Right lobe of liver (tissue), 6 donors: ENCODE data around the gene RALGAPB. TPM values are rescaled to one million over a fixed set of nuclear protein-coding genes. Genes with fewer than 3 reads are reported as not detected.

ENCODE experiments used
- ATAC-seq, 4 donors: fragments of 200-7000 bp; cut with Tn5 transposase; one replicate each; pipeline ENCODE4 v1.9.1; 2020; ENCODE audit warnings: mild to moderate bottlenecking in 4 of 4, moderate library complexity in 4 of 4
- DNase-seq, 3 donors: peaks; one replicate each; pipeline ENCODE4 v3.0.0-alpha.2; 2020
- H3K27ac ChIP-seq, 3 donors: fragments of 200-600 bp; one replicate each; pipeline ENCODE4 v1.8.0; 2022
- H3K27me3 ChIP-seq, 2 donors: fragments of 200-600 bp; one replicate each; pipeline ENCODE4 v1.8.0; 2022
- H3K36me3 ChIP-seq, 4 donors: fragments of 200-600 bp; sonication (generic) in 1 of 4; one replicate each; pipeline versions ENCODE4 v1.5.1 to v1.8.0; 2017 to 2022; ENCODE audit warnings: control low read depth in 1 of 4
- H3K4me1 ChIP-seq, 4 donors: fragments of 200-600 bp; sonication (generic) in 1 of 4; one replicate each; pipeline versions ENCODE4 v1.5.1 to v1.8.0; 2017 to 2022; ENCODE audit warnings: control low read depth in 1 of 4
- H3K4me3 ChIP-seq, 3 donors: fragments of 200-600 bp; one replicate each; pipeline ENCODE4 v1.8.0; 2022
- H3K9me3 ChIP-seq, 4 donors: fragments of 200-600 bp; sonication (generic) in 1 of 4; one replicate each; pipeline versions ENCODE4 v1.5.1 to v1.8.0; 2017 to 2022; ENCODE audit warnings: control low read depth in 1 of 4
- POLR2A ChIP-seq: fragments of 450-650 bp; IDR thresholded peaks from one replicate; pipeline ENCODE4 v1.6.1; 2017; ENCODE audit warnings: antibody characterized with exemption, mild to moderate bottlenecking
- WGBS: methylation state at CpG from one replicate; pipeline ENCODE4 v1.1.6; 2018; ENCODE audit warnings: low coverage, low lambda C conversion rate; ENCODE audit not compliant: insufficient coverage; ENCODE audit errors: missing lambda C conversion rate; 5-methylcytosine and 5-hydroxymethylcytosine counted together
- intact Hi-C, 2 donors: fragments of 100-400 bp; cut with DNase I; formaldehyde crosslinking; loops; one replicate each; pipeline versions ENCODE4 v1.11.2 to v1.14.1; 2022
- total RNA-seq, 6 experiments: library from RNA; depleted of rRNA in 2 of 6; stranded (reverse); fragments of >200 nt in 2 of 6; fragmentation: NEBNext Ultra II Directional in 3 of 6; extraction: Animal tissue kit (Norgen Biotek cat#: 25700) in 3 of 6; gene quantifications; one replicate each; pipeline versions ENCODE4 v1.1.0 to v1.2.4, GENCODE V29; 2016 to 2023
- TF ChIP-seq, protein P1 (sequence below), 4 donors: fragments of 200-600 bp in 3 of 4; fragments of 450-650 bp in 1 of 4; IDR thresholded peaks; one replicate each; pipeline versions ENCODE4 v1.5.1 to v1.8.0; 2016 to 2022; ENCODE audit warnings: antibody characterized with exemption in 4 of 4, mild to moderate bottlenecking in 2 of 4
- donor health status: DM: no; HTN: yes; CAD: no.
- donor health status: DM: no; HTN: no; CAD: no.
- donor health status: DM: no; HTN: no; CAD: no.
- donor health status: DM: no; HTN: yes; CAD: no.
- donor health status: DM: no; HTN: yes; CAD: no.

Gene RALGAPB
- total RNA-seq, 6 experiments from 2014 or later: 9.7 to 16.0 (median 12.9) TPM

DNA sequence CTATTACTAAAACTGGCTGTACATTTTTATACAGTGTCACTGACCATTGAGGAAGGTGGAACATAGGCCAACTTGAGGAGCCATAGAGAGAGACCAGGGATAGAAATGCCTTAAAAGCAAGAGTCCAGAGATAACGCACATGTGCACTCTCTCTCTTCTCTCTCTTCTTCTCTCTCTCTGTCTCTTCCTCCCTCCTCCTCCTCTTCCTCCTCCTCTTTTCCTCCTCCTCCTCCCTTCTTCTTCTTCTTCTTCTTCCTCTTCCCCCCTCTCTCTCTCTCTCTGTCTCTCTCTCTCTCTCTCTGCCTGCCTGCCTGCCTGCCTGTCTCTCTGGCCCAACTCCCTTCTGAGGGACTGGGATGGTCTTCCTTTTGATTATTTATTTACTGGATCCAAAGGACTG is 92.0 kb downstream of the RALGAPB start:
- DNase-seq (no peak), ATAC-seq (no peak)
- no peak overlapping the region for H3K27ac ChIP-seq
- no peaks in the 10 kb centered on the region for H3K4me1 ChIP-seq
- H3K27me3 ChIP-seq: no peaks in the 10 kb centered on the region
- intact Hi-C loops: no loop called here
- TF ChIP-seq POLR2A: no peak
- TF ChIP-seq, protein P1, sequence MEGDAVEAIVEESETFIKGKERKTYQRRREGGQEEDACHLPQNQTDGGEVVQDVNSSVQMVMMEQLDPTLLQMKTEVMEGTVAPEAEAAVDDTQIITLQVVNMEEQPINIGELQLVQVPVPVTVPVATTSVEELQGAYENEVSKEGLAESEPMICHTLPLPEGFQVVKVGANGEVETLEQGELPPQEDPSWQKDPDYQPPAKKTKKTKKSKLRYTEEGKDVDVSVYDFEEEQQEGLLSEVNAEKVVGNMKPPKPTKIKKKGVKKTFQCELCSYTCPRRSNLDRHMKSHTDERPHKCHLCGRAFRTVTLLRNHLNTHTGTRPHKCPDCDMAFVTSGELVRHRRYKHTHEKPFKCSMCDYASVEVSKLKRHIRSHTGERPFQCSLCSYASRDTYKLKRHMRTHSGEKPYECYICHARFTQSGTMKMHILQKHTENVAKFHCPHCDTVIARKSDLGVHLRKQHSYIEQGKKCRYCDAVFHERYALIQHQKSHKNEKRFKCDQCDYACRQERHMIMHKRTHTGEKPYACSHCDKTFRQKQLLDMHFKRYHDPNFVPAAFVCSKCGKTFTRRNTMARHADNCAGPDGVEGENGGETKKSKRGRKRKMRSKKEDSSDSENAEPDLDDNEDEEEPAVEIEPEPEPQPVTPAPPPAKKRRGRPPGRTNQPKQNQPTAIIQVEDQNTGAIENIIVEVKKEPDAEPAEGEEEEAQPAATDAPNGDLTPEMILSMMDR (IDR thresholded peaks at IDR 0.05): no peak
- 93% methylated on average over 1 of the region's 1 CpG for WGBS
- no peaks in the 10 kb centered on the region for H3K9me3 ChIP-seq
- peaks cover 0 to 22% (median 4%) of the 10 kb centered on the region in 4 donors for H3K36me3 ChIP-seq
- no peak overlapping the region for H3K4me3 ChIP-seq

DNA sequence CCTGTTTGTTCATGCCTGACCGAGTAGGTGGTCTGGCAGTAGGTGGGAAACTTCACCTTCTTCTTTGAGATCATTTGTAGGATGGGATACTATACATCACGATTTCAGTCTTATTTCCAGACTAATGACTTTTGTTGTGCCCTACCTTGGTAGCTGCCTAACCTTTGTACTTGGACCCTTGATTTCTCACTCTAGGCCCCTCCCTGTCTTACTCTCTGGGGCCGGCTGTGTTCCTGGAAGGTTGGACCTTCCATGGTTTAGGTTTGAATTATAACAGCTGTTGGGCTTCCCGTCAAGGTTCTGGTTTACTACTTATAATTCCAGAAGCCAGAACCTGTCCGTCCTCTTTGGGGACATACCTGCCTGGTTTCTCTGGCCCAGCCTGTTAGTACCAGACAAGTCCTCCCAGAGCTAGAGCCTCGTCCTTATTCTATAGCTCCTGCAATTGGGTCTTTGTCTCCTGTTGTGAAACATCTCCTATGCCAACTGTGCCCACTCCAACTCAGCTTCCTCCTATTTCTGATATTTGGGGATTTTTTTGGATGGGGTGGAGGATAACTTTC is 93.5 kb downstream of the RALGAPB start:
- TF ChIP-seq POLR2A: no peak
- TF ChIP-seq, protein P1 (IDR thresholded peaks at IDR 0.05): no peak
- 86% methylated on average over 5 of the region's 6 CpGs for WGBS

DNA sequence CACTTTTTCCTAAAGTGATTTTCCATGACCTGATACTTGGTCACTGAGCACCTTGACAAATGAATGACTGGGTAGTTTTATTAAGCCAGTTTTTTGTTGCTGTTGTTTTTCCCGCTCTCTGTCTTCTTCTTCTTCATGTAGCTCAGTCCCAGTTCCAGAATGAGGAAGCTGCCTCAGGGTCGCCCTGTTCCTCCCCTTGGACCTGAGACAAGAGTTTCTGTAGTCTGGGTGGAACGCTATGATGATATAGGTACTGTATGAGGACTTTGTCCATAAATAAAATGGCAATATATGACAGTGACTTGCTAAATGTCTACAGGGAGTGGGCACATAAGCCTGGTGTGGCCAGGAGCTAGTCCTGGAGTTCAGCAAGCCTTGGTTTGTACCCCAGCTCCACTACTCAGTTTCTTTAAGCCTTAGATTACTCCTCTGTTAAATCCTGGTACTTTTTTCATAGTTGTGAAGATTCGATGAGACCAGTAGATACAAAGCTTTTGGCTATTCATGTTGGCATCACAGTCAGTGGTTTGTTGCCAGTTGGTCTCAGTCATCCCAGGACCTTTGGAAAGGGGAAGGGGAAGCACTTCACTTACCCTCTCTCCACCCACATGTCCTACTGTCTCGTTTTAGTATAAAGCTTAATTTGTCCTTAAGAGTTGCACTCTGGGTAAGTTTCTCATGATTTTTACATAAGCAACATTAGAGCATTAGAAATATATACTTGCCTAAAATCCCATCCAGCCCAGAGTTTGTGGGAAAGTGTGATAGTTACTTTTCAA is 97.3 kb downstream of the RALGAPB start:
- Histone ChIP-seq H3K27me3 (no peaks in the 10 kb centered on the region), H3K9me3 (no peaks in the 10 kb centered on the region), H3K36me3 (peaks cover 0 to 39% (median 10%) of the 10 kb centered on the region in 4 donors), H3K4me3 (no peak overlapping the region), H3K4me1 (no peaks in the 10 kb centered on the region), H3K27ac (no peak overlapping the region)
- DNase-seq: no peak
- intact Hi-C loops: no loop called here
- WGBS: 71% methylated on average over 5 of the region's 5 CpGs
- ATAC-seq: no peak
- TF ChIP-seq, protein P1 (IDR thresholded peaks at IDR 0.05): no peak
- TF ChIP-seq POLR2A: no peak

More for the DNA sequence above, 93.5 kb downstream of the RALGAPB start:
- H3K4me3 ChIP-seq: no peak overlapping the region
- no peaks in the 10 kb centered on the region for H3K27me3 ChIP-seq
- DNase-seq: no peak
- no peak overlapping the region for H3K27ac ChIP-seq
- H3K36me3 ChIP-seq: peaks cover 0 to 23% (median 5%) of the 10 kb centered on the region in 4 donors
- ATAC-seq: no peak
- no peaks in the 10 kb centered on the region for H3K4me1 ChIP-seq
- H3K9me3 ChIP-seq: no peaks in the 10 kb centered on the region
- intact Hi-C loops: no loop called here

DNA sequence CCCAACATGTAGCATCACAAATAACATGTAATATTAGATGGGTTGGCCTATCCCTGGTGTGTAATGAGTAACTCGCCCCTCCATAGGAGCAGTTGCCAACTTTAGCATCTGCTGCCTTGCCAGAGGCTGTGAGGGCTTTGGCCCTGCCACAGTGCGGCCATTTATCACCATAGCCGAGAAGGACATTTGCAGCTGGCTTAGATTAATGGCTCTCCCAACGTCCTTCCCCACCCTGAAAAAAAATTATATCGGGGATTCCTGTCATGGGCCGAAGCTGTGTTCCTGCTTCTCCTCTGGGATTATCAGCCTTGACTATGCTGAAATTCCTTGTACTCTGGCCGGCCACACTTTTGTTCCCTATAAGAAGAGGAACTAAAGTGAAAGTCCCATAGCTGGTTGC is 100.8 kb downstream of the RALGAPB start:
- H3K27ac ChIP-seq: no peak overlapping the region
- ATAC-seq (no peak), DNase-seq (no peak)
- 93% methylated on average over 4 of the region's 7 CpGs for WGBS
- no peak overlapping the region for H3K4me3 ChIP-seq
- H3K27me3 ChIP-seq: no peaks in the 10 kb centered on the region
- TF ChIP-seq, protein P1 (IDR thresholded peaks at IDR 0.05): no peak
- TF ChIP-seq POLR2A: no peak
- intact Hi-C loops: no loop called here
- H3K9me3 ChIP-seq: no peaks in the 10 kb centered on the region
- no peaks in the 10 kb centered on the region for H3K4me1 ChIP-seq
- H3K36me3 ChIP-seq: peaks cover 0 to 39% (median 14%) of the 10 kb centered on the region in 4 donors
